Occipital lobe (tissue), 2 donors: ENCODE results near the gene KRTAP4-6. TPM values are rescaled to one million over a fixed set of nuclear protein-coding genes. Genes with fewer than 3 reads are reported as not detected.
"Not testable (repeated sequence)": the region's sequence is repeated elsewhere in the genome, so short reads cannot be mapped to it uniquely, and the experiment has no call there.

ENCODE experiments used
- DNase-seq: peaks from one replicate; lab custom pipeline; 2025; lab: John Stamatoyannopoulos, UW
- total RNA-seq: library from RNA; depleted of rRNA; stranded (reverse); fragments of >200 nt; gene quantifications from one replicate; pipeline ENCODE4 v1.2.3, GENCODE V29; 2014

KRTAP4-6 gene
- total RNA-seq, 1 donor from 2014 or later, result not detected

GRCh38 chr17:41147531-41148204 lies 7.3 kb upstream of the KRTAP4-6 start:
- no peak for DNase-seq

GRCh38 chr17:41145261-41145660 lies 4.9 kb upstream of the KRTAP4-6 start:
- no peak for DNase-seq

- no peak for DNase-seq
These were observed 4.5 kb upstream of the KRTAP4-6 start for GRCh38 chr17:41144846-41145245.

GRCh38 chr17:41141361-41141760 lies 1.0 kb upstream of the KRTAP4-6 start:
- no peak for DNase-seq

GRCh38 chr17:41139865-41140264 lies 479 bp downstream of the KRTAP4-6 start:
- not testable (repeated sequence) for DNase-seq

- no peak for DNase-seq
These were observed 6.2 kb downstream of the KRTAP4-6 start for GRCh38 chr17:41133880-41134735.

GRCh38 chr17:41131979-41132378 lies 8.4 kb downstream of the KRTAP4-6 start:
- no peak for DNase-seq

- no peak for DNase-seq
These were observed 13.0 kb downstream of the KRTAP4-6 start for GRCh38 chr17:41127371-41127770.

- DNase-seq, result no peak
These were observed 13.9 kb downstream of the KRTAP4-6 start for GRCh38 chr17:41126412-41126811.

GRCh38 chr17:41125064-41125463 lies 15.3 kb downstream of the KRTAP4-6 start:
- DNase-seq, result no peak

- not testable (repeated sequence) for DNase-seq
These were observed 16.4 kb downstream of the KRTAP4-6 start, which contains the start of gene KRTAP4-12 for GRCh38 chr17:41123991-41124371. TSS of gene KRTAP4-12 (minus strand) at chr17:41124182. CDS start at chr17:41124122, 60 bp downstream.

- not testable (repeated sequence) for DNase-seq
These were observed 16.9 kb downstream of the KRTAP4-6 start for GRCh38 chr17:41123292-41123990.

- DNase-seq, result no peak
These were observed 18.6 kb downstream of the KRTAP4-6 start for GRCh38 chr17:41121742-41122141.

- not testable (repeated sequence) for DNase-seq
These were observed 20.4 kb downstream of the KRTAP4-6 start for GRCh38 chr17:41119696-41120690.

GRCh38 chr17:41118721-41119120 lies 21.6 kb downstream of the KRTAP4-6 start:
- no peak for DNase-seq

- DNase-seq, result not testable (repeated sequence)
These were observed 22.4 kb downstream of the KRTAP4-6 start, which contains the start of gene KRTAP4-11 for GRCh38 chr17:41117846-41118386. TSS of gene KRTAP4-11 (minus strand) at chr17:41118373. CDS start at chr17:41118315, 58 bp downstream.

GRCh38 chr17:41116297-41116696 lies 24.0 kb downstream of the KRTAP4-6 start:
- DNase-seq, result no peak

- DNase-seq, result no peak
These were observed 29.0 kb downstream of the KRTAP4-6 start for GRCh38 chr17:41111151-41111885.

- not testable (repeated sequence) for DNase-seq
These were observed 31.5 kb downstream of the KRTAP4-6 start for GRCh38 chr17:41108728-41109386.
